Measurements from ENCODE around the gene PTPRT. TPM values are rescaled to one million over a fixed set of nuclear protein-coding genes. Genes with fewer than 3 reads are reported as not detected.

PTPRT gene
- polyA plus RNA-seq, 1 experiment, result not detected

- Histone ChIP-seq H3K36me3 (ENCODE audit: control insufficient read depth, insufficient read depth, low read length) (no peaks in the 10 kb centered on the region), H3K27me3 (ENCODE audit: control insufficient read depth, insufficient read depth, low read length) (no peaks in the 10 kb centered on the region), H3K4me3 (ENCODE audit: low read depth, low read length) (no peak overlapping the region)
- POLR2A ChIA-PET, result no interaction called here
- TF ChIP-seq, protein P1, sequence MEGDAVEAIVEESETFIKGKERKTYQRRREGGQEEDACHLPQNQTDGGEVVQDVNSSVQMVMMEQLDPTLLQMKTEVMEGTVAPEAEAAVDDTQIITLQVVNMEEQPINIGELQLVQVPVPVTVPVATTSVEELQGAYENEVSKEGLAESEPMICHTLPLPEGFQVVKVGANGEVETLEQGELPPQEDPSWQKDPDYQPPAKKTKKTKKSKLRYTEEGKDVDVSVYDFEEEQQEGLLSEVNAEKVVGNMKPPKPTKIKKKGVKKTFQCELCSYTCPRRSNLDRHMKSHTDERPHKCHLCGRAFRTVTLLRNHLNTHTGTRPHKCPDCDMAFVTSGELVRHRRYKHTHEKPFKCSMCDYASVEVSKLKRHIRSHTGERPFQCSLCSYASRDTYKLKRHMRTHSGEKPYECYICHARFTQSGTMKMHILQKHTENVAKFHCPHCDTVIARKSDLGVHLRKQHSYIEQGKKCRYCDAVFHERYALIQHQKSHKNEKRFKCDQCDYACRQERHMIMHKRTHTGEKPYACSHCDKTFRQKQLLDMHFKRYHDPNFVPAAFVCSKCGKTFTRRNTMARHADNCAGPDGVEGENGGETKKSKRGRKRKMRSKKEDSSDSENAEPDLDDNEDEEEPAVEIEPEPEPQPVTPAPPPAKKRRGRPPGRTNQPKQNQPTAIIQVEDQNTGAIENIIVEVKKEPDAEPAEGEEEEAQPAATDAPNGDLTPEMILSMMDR (IDR thresholded peaks at IDR 0.05; ENCODE audit: insufficient read depth, low read depth, low read length), result no peak
- no peak for DNase-seq (ENCODE audit: low read depth)
- CTCF ChIA-PET, result interaction anchor here (0.6 kb wide), 1 partner anchor 36 kb away, joined by 3 read pairs; no protein-coding TSS in a partner anchor
These were observed 484.2 kb downstream of the PTPRT start for GRCh38 chr20:42705550-42705949.

DNA sequence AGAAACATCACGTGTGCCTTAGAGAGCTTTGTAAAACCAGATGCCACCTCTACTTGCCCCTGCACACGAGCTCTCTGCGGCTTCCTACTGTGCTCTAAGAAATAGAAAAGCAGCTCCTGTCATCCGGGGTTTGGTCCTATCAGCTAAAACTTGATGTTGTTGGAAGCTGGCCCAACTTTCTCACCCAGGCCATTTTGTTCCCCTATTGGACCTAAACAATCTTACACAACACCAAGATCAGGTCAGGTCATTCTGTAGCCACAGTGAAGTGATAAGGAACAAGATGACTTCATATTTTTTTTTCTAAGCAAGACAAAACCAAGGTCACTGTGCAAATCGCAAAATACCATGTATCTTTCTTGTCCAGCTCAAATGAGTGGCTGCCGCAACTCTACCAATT is 486.0 kb downstream of the PTPRT start:
- Histone ChIP-seq H3K27me3 (ENCODE audit: control insufficient read depth, insufficient read depth, low read length) (no peaks in the 10 kb centered on the region), H3K36me3 (ENCODE audit: control insufficient read depth, insufficient read depth, low read length) (no peaks in the 10 kb centered on the region), H3K4me3 (ENCODE audit: low read depth, low read length) (no peak overlapping the region)
- ChIA-PET POLR2A (no interaction called here), CTCF (no interaction called here)
- TF ChIP-seq, protein P1 (IDR thresholded peaks at IDR 0.05; ENCODE audit: insufficient read depth, low read depth, low read length), result no peak
- no peak for DNase-seq (ENCODE audit: low read depth)

DNA sequence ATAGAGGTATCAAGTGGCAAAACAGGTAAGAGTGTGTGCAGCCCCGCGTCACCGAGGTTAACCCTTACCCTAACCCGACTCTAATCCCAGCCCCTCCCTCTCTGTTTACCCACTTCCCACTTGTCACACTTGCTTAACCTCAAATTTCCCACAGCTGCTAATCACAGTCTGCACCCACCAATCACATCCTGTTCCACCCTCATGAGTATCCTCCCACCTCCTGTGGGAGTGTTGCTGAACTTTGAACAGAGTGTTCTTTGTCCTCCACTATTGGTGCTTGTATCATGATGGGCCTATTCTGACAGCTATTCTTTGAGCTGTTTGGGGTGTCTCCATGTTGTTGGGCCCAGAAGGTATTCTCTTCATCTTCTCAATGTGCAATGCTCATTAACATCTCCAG is 487.8 kb downstream of the PTPRT start:
- no peaks in the 10 kb centered on the region for H3K27me3 ChIP-seq (ENCODE audit: control insufficient read depth, insufficient read depth, low read length)

DNA sequence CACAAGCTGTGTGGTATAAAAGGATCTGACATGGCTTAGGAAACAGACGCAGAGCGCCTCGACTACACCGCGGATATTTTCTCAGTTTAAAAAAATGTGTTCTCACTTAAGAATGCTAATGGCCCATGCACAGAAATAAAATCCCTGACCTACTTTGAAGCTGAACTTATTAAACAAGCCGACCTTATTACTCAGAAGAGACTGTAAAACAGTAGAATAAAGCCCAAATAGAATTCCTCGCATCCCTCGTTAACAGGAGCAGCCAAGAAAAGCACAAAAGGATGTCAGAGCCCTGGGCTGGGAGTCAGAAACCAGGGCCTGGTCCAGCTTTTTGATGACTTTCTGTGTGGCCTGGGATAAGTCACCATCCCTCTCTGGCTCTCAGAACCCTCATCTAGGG is 489.3 kb downstream of the PTPRT start:
- no peaks in the 10 kb centered on the region for H3K36me3 ChIP-seq (ENCODE audit: control insufficient read depth, insufficient read depth, low read length)
- POLR2A ChIA-PET, result no interaction called here
- CTCF ChIA-PET, result no interaction called here
- no peaks in the 10 kb centered on the region for H3K27me3 ChIP-seq (ENCODE audit: control insufficient read depth, insufficient read depth, low read length)
- TF ChIP-seq, protein P1 (IDR thresholded peaks at IDR 0.05; ENCODE audit: insufficient read depth, low read depth, low read length), result no peak
- DNase-seq (ENCODE audit: low read depth), result no peak
- no peak overlapping the region for H3K4me3 ChIP-seq (ENCODE audit: low read depth, low read length)

More for the DNA sequence above, 487.8 kb downstream of the PTPRT start:
- TF ChIP-seq, protein P1 (IDR thresholded peaks at IDR 0.05; ENCODE audit: insufficient read depth, low read depth, low read length), result no peak
- Histone ChIP-seq H3K36me3 (ENCODE audit: control insufficient read depth, insufficient read depth, low read length) (no peaks in the 10 kb centered on the region), H3K4me3 (ENCODE audit: low read depth, low read length) (no peak overlapping the region)
- no peak for DNase-seq (ENCODE audit: low read depth)
- ChIA-PET POLR2A (no interaction called here), CTCF (no interaction called here)

DNA sequence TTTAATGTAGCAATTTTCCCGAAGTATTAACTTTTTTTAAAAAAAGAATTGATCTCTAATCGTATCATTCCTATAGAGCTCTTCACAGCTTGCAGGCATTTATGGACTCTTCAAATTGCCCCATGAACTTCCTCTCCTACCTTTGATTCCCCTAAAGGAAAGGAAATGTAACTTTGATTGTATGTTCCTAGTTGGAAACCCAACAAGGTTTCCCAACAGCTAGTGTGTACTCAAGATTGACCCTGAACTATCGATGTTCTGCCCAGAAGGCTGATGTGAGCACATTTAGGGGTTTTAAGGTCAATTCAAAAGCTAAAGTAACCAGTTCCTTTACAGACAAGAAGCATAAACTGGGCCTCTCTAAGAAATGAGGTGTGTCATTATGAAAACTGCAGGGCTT is 491.7 kb downstream of the PTPRT start:
- Histone ChIP-seq H3K4me3 (ENCODE audit: low read depth, low read length) (no peak overlapping the region), H3K36me3 (ENCODE audit: control insufficient read depth, insufficient read depth, low read length) (no peaks in the 10 kb centered on the region), H3K27me3 (ENCODE audit: control insufficient read depth, insufficient read depth, low read length) (no peaks in the 10 kb centered on the region)
- POLR2A ChIA-PET, result no interaction called here
- no peak for DNase-seq (ENCODE audit: low read depth)
- TF ChIP-seq, protein P1 (IDR thresholded peaks at IDR 0.05; ENCODE audit: insufficient read depth, low read depth, low read length), result no peak
- CTCF ChIA-PET, result no interaction called here

Data from BJ (cell line).